Osteoblast (primary cell): ENCODE measurements around the gene CACHD1. TPM values are rescaled to one million over a fixed set of nuclear protein-coding genes. Genes with fewer than 3 reads are reported as not detected.

Experiments used
- DNase-seq: peaks from one replicate; pipeline ENCODE4 v3.0.0; 2011; ENCODE audit warnings: low spot score, mixed read lengths; ENCODE audit not compliant: insufficient read length; ENCODE audit errors: missing footprints
- H2AFZ ChIP-seq: 2 replicates; pipeline ENCODE4 v1.6.0; 2011; ENCODE audit warnings: mild to moderate bottlenecking, low read length
- H3K27ac ChIP-seq: 2 replicates; pipeline ENCODE4 v1.5.1; 2011; ENCODE audit warnings: mild to moderate bottlenecking, low read depth, low read length, moderate library complexity
- H3K27me3 ChIP-seq: 2 replicates; pipeline ENCODE4 v1.6.0; 2012; ENCODE audit warnings: mild to moderate bottlenecking, control low read depth, inconsistent platforms, low read length, moderate library complexity; ENCODE audit not compliant: insufficient read depth
- H3K36me3 ChIP-seq: 2 replicates; pipeline ENCODE4 v1.5.1; 2011; ENCODE audit warnings: mild to moderate bottlenecking, low read length, control low read depth, moderate library complexity; ENCODE audit not compliant: insufficient read depth
- H3K4me1 ChIP-seq: 2 replicates; pipeline ENCODE4 v1.5.1; 2011; ENCODE audit warnings: mild to moderate bottlenecking, low read length, control low read depth, moderate library complexity; ENCODE audit not compliant: insufficient read depth
- H3K4me2 ChIP-seq: 2 replicates; pipeline ENCODE4 v1.6.0; 2011; ENCODE audit warnings: mild to moderate bottlenecking, low read length; ENCODE audit not compliant: insufficient read depth
- H3K4me3 ChIP-seq: fragments of 200-600 bp; sonication (generic); 3 replicates; pipeline ENCODE4 v1.5.1; 2012; ENCODE audit warnings: mild to moderate bottlenecking, low read length, inconsistent platforms; ENCODE audit not compliant: insufficient read depth
- H3K79me2 ChIP-seq: 2 replicates; pipeline ENCODE4 v1.6.0; 2012; ENCODE audit warnings: mild to moderate bottlenecking, low read length, control low read depth, inconsistent platforms; ENCODE audit not compliant: insufficient read depth
- H3K9me3 ChIP-seq: 2 replicates; pipeline ENCODE4 v1.5.1; 2011; ENCODE audit warnings: low read depth, low read length, control low read depth
- H4K20me1 ChIP-seq: 2 replicates; pipeline ENCODE4 v1.6.0; 2012; ENCODE audit warnings: mild to moderate bottlenecking, low read length, control low read depth; ENCODE audit not compliant: insufficient read depth
- CTCF ChIP-seq: IDR thresholded peaks from 2 replicates; pipeline ENCODE4 v1.5.1; 2011; ENCODE audit warnings: mild to moderate bottlenecking, low read depth, low read length, moderate library complexity; ENCODE audit errors: extremely low read depth
- total RNA-seq: library from RNA; depleted of rRNA; stranded (reverse); fragments of >200 nt; gene quantifications from 2 replicates; pipeline ENCODE4 v1.2.3, GENCODE V29; 2012

The CACHD1 gene
- total RNA-seq, 1 donor, result 5.1 TPM

DNA sequence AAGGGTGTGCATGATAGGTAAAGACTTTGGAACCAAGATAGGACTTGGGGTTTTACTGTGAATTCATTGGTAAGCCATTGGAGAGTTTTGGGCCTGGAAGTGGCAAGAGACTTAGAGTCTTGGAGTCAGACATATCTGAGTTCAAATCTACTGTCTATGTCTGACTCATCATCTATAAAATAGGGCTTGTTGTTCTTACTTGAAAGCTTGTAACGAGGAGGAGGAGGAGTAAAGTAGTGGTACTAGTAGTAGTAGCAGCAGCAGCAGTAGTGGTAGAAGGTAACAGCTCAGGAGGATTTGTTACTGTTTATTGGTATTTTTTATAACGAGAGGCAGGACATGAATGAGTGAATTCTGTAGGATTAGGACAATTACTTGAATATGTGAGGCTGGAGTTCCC lies 62.7 kb downstream of the CACHD1 start:
- H3K9me3 ChIP-seq, result no peaks in the 10 kb centered on the region
- no peaks in the 10 kb centered on the region for H3K79me2 ChIP-seq
- H3K4me3 ChIP-seq, result no peak overlapping the region
- no peak overlapping the region for H3K27ac ChIP-seq
- no peak for TF ChIP-seq CTCF
- no peaks in the 10 kb centered on the region for H3K36me3 ChIP-seq
- H3K4me2 ChIP-seq, result no peak overlapping the region
- H3K27me3 ChIP-seq, result no peaks in the 10 kb centered on the region
- peaks cover 6% of the 10 kb centered on the region for H3K4me1 ChIP-seq
- H4K20me1 ChIP-seq, result no peaks in the 10 kb centered on the region
- no peak overlapping the region for H2AFZ ChIP-seq
- DNase-seq, result no peak

GRCh38 chr1:64535938-64536835 lies 66.3 kb downstream of the CACHD1 start:
- no peaks in the 10 kb centered on the region for H3K36me3 ChIP-seq
- no peaks in the 10 kb centered on the region for H3K27me3 ChIP-seq
- TF ChIP-seq CTCF, result no peak
- H3K4me3 ChIP-seq, result no peak overlapping the region
- peak overlapping the region; percentile 58 for H3K4me2 ChIP-seq
- no peak overlapping the region for H2AFZ ChIP-seq
- H3K4me1 ChIP-seq, result peaks cover 22% of the 10 kb centered on the region
- DNase-seq, result no peak
- H3K27ac ChIP-seq, result no peak overlapping the region
- no peaks in the 10 kb centered on the region for H4K20me1 ChIP-seq
- H3K9me3 ChIP-seq, result no peaks in the 10 kb centered on the region
- H3K79me2 ChIP-seq, result no peaks in the 10 kb centered on the region

DNA sequence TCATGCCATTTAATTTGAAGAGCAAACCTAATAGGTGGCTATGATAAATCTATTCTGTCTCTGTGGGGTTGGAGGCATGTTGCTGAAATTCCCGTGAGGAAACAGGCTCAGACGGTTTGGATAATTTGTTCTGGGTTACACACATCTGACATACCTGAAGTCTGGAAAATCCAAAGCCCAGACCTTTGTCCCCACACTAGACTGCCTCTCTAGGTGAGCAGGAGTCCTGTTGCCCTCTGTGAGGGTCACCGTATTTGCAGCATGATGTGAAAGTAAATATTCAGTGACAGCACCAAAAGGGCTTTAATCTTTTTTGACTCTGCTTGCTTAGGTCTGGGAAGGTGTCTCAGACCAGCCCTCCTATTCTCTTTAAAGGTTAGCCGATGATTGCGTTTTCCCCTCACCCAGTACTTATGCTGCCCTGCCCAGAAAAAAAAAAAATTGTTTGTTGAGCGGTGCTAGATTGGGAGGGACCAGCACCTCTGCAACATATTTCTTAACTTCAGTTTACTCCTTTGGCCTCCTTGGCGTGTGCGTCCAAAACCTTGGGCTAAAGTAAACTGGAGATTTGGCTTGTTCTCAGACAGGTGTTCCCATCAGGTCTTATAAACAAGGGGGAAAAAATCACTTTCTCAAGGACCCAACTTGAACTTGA lies 67.0 kb downstream of the CACHD1 start:
- H3K36me3 ChIP-seq, result no peaks in the 10 kb centered on the region
- H4K20me1 ChIP-seq, result no peaks in the 10 kb centered on the region
- H3K27ac ChIP-seq, result no peak overlapping the region
- H3K4me2 ChIP-seq, result no peak overlapping the region
- H2AFZ ChIP-seq, result no peak overlapping the region
- TF ChIP-seq CTCF, result no peak
- DNase-seq, result no peak
- H3K79me2 ChIP-seq, result no peaks in the 10 kb centered on the region
- H3K27me3 ChIP-seq, result no peaks in the 10 kb centered on the region
- H3K4me3 ChIP-seq, result no peak overlapping the region
- H3K4me1 ChIP-seq, result peaks cover 22% of the 10 kb centered on the region
- no peaks in the 10 kb centered on the region for H3K9me3 ChIP-seq

- Histone ChIP-seq H3K4me2 (no peak overlapping the region), H3K79me2 (no peaks in the 10 kb centered on the region), H3K27me3 (no peaks in the 10 kb centered on the region), H3K27ac (no peak overlapping the region), H2AFZ (no peak overlapping the region), H3K4me3 (no peak overlapping the region), H3K4me1 (peaks cover 22% of the 10 kb centered on the region), H3K36me3 (no peaks in the 10 kb centered on the region), H4K20me1 (no peaks in the 10 kb centered on the region), H3K9me3 (no peaks in the 10 kb centered on the region)
- TF ChIP-seq CTCF, result no peak
- no peak for DNase-seq
Observed at GRCh38 chr1:64537942-64538341, 68.0 kb downstream of the CACHD1 start.
